ENCODE measurements around the gene BAIAP2L2. TPM values are rescaled to one million over a fixed set of nuclear protein-coding genes. Genes with fewer than 3 reads are reported as not detected.
"Not testable (repeated sequence)": the region's sequence is repeated elsewhere in the genome, so short reads cannot be mapped to it uniquely, and the experiment has no call there.

BAIAP2L2 gene
- total RNA-seq, result under 0.01 and 0.71 TPM in 2 replicates

DNA sequence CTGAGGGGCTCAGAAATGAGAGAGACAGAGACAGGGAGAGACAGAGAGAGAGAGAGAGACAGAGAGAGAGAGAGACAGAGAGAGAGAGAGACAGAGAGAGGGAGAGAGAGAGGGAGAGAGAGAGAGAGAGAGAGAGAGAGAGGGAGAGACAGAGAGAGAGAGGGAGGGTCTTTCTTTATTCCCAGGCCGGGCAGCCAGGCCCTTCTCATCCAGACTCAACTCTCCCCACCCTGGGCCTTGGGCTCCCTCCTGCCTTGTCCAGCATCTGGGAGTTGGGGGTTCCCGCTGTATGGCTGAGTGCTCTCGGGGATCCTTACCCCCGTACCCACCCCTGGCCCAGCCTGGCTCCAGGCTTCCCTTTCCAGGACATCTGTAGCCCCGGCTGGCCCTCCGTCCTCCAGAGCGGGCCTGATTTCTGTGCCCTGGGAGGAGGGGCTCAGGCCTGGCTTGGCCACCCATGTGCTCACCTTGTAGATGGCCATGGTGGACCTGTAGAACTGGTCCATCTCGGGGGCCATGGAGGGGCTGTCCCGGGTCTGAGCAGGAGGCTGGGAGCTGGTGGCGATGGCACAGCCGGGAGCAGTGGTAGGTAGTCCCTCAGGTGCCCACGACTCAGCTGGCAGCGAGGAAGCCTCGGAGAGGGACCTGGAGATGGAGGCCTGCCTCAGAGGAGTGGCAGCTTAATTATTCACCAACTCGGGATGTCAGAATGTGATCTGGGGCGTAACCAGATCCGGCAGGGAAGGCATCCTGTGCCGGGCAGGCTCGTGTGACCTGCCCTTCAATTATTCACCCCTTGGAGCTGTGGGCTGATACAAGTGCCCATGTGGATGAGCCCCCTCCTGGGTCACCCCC is at the start of gene BAIAP2L2:
TSS of gene BAIAP2L2 (minus strand) at position 677 of the 855 bp plus-strand sequence. CDS start at position 518, 159 bp downstream.
- DNase-seq (ENCODE audit: low read depth, low spot score), result no peak

GRCh38 chr22:38155703-38156102 is 45.2 kb upstream of the BAIAP2L2 start:
- DNase-seq (ENCODE audit: low read depth, low spot score), result no peak

DNA sequence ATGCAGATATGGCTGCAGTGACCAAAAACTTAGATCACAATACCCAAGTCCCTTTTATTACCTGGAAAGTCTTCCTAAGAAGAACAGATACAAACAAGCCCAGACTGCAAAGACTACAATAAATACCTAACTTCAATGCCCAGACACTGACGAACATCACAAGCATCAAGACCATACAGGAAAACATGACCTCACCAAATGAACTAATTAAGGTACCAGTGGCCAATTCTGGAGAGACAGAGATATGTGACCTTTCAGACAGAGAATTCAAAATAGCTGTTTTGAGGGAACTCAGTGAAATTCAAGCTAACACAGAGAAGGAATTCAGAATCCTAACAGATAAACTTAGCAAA is 44.1 kb upstream of the BAIAP2L2 start:
- DNase-seq (ENCODE audit: low read depth, low spot score), result not testable (repeated sequence)

DNA sequence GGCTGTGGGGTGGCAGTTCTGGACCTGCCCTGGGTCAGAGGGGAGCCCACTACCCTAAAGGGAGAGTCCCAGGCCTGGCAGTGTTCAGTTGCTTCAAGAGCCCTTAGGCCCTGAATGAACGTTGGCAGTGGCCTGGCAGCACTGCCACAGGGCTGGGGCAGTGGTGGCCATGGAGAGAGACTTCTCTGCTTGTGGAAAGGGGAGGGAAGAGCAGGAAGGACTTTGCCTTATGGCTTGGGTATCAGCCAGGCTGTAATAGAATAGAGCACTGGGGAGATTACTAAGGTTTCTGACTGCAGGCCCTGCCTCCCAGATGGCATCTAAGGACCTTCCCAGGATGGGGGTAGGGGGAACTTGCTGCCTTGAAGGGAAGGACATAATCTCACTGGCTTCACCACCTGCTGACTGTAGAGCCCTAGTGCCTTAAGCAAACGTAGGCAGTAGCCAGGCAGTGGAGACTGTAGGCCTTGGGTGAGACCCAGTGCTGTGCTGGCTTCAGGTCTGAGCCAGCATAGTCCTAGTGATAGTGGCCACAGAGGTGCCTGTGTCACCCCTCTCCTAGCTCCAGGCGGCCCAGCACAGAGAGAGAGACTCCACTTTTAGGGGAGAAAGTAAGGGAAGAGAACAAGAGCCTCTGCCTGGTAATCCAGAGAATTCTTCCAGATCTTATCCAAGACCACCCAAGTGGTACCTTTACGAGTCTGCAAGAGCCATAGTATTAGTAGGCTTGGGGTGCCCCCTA is 43.5 kb upstream of the BAIAP2L2 start:
- DNase-seq (ENCODE audit: low read depth, low spot score), result no peak

DNA sequence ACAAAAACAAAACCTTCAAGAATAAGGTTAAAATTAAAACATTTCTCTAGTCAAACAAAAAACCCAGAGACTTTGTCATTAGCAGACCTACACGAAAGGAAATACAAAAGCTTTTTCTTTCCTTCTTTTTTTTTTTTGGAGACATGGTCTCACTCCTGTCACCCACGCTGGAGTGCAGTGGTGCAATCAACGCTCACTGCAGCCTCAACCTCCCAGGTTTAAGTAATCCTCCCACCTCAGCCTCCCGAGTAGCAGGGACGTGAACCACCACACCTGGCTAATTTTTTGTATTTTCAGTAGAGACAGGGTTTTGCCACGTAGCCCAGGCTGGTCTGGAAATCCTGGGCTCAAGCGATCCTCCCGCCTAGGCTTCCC is 40.6 kb upstream of the BAIAP2L2 start:
- DNase-seq (ENCODE audit: low read depth, low spot score), result no peak

GRCh38 chr22:38148245-38148644 is 37.8 kb upstream of the BAIAP2L2 start:
- DNase-seq (ENCODE audit: low read depth, low spot score), result no peak

- DNase-seq (ENCODE audit: low read depth, low spot score), result not testable (repeated sequence)
Measured at GRCh38 chr22:38146166-38146565, 35.7 kb upstream of the BAIAP2L2 start.

- no peak for DNase-seq (ENCODE audit: low read depth, low spot score)
Measured at GRCh38 chr22:38144025-38144405, 33.5 kb upstream of the BAIAP2L2 start.

DNA sequence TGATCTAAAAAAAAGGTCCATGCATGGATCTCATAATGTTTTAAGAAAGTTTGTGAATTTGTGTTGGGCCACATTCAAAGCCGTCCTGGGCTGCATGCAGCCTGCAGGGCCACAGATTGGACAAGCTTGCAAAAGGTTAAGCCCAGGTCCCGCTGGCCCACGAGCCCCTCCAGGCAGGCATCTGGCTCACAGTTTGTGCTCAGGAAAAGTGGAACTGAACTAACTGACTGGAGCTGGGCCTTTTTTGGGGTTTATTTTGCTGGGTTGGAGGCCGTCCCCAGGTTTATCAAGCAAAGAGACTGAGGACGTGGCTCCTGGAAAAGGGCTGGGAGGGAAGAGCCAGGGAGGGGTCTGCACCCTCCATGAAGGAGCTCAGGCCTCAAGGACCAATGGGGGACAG is 32.1 kb upstream of the BAIAP2L2 start:
- no peak for DNase-seq (ENCODE audit: low read depth, low spot score)

DNA sequence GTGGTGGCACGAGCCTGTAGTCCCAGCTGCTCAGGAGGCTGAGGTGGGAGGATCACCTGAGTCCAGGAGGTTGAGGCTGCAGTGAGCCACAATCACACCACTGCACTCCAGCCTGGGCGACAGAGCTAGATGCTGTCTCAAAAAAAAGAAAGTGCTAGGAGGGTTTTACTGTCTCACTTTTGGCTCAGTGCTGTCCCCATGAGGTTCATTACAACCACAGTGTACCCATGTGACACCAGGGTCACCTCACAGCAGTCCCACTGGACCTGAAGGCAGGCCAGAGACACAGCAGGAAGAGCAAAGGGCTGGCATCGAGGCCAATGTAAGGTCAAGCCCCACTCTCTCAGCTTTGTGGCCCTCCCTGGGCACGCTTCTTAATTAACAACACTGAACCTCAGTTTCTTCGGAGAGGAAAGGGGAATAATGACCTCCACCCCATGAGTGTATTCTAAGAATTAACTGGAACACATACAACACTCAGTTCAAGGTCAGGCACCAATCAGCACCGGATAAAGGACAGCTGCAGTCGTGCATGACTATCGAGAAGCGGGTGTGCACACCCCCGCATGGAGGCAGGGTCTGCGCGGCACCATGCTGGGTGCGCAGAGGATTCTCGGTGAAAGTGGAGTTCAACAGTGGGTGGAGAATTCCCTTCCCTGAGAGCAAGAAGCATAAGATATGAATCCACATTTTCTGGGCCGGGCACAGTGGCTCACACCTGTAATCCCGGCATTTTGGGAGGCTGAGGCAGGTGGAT is 30.9 kb upstream of the BAIAP2L2 start:
- no peak for DNase-seq (ENCODE audit: low read depth, low spot score)

DNA sequence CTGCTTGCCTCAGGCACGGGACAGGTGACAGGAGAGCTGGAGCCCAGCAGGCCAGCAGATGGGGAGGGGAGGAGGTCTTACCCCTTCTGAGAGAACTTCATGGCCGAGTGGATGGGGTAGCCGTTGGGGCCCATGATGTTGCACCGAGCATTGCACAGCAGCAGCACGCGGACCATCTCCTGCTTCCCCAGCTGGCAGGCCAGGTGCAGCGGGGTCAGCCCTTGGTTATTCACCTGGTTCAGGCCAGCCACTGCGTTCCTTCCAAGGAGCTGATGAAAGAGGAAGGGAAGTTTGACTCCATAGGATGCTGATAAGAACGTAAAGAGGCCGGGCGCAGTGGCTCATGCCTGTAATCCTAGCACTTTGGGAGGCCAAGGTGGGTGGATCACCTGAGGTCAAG is 29.4 kb upstream of the BAIAP2L2 start:
- no peak for DNase-seq (ENCODE audit: low read depth, low spot score)

- DNase-seq (ENCODE audit: low read depth, low spot score), result no peak
Measured at GRCh38 chr22:38138961-38139360, 28.5 kb upstream of the BAIAP2L2 start.

DNA sequence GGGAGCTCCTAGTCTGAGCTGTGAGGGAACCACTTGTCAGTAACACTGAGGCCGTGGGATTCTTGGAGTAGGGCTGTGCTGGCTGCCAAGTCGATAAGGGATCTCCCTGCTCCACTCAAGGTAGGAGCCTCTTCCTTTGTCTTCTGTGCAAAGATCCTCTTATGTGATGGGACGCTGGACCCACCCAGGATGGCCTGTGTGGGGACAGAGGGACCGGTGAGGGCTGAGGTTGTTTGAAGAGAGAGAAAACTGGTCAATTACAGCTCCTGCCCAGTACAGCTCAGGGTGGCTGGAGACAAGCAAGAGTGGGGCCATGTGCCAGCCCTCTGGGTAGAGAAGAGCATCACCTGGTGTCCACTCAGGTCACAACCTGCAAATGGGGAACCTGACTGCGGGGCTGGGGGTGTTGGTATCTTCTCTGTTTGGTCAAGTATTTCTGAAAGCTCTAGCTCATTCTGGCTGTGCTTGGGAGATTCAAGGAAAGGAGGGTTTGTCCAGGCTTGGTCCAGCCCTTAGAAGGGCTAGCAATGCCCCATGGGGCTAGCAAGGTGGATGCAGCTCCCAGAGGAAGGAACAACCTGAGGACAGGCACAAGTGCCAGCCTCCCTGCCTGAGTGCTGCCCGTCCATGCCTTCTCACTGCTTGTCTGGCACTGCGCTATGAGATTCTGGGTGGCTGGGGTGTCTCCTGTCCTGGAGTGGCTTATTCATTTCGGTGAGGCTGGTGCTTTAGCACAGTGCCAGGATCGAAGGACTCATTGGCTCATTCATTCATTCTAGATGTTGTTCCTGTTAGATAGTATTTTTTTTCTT is 27.6 kb upstream of the BAIAP2L2 start:
- DNase-seq (ENCODE audit: low read depth, low spot score), result no peak

DNA sequence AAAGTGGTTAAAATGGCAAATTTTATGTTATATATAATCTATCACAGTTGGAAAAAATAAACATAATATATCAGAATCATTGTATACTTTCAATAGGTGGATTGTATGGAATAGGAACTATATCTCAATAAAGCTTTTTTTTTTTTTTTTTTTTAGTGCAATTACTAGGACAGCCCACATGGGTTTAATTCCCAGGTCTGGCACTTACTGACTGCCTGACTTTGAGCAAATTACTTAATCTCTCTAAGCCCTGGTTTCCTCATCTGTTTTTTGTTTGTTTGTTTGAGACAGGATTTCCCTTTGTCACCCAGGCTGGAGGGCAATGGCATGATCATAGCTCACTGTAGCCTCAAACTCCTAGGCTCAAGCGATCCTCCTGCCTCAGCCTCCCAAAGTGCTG is 26.1 kb upstream of the BAIAP2L2 start:
- no peak for DNase-seq (ENCODE audit: low read depth, low spot score)

- peak; percentile 61 for DNase-seq (ENCODE audit: low read depth, low spot score)
Measured at GRCh38 chr22:38135133-38135706, 24.7 kb upstream of the BAIAP2L2 start.

GRCh38 chr22:38133331-38133730 is 22.8 kb upstream of the BAIAP2L2 start:
- no peak for DNase-seq (ENCODE audit: low read depth, low spot score)

GRCh38 chr22:38132794-38133193 is 22.3 kb upstream of the BAIAP2L2 start:
- DNase-seq (ENCODE audit: low read depth, low spot score), result no peak

GRCh38 chr22:38132136-38132535 is 21.7 kb upstream of the BAIAP2L2 start:
- no peak for DNase-seq (ENCODE audit: low read depth, low spot score)

GRCh38 chr22:38131399-38131798 is 20.9 kb upstream of the BAIAP2L2 start:
- no peak for DNase-seq (ENCODE audit: low read depth, low spot score)

DNA sequence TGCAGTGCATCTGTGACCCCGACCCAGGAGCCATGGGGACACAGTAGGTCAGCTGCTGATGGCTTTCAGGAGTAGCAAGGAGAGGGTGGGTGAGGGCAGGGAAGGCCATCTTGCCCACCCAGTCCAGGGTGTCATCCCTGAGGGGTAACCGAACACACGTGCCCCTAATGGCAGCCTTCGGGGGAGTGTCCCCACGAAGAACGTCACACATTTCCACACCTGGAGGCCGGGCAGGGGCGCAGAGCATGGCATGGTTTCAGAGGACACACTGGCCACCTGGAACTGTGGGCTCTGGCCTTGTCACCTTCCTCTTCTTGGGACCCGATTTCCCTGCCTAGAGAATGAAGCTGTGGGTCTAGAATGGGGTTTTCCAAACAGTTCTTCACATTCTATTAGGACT is 19.4 kb upstream of the BAIAP2L2 start:
- no peak for DNase-seq (ENCODE audit: low read depth, low spot score)

DNA sequence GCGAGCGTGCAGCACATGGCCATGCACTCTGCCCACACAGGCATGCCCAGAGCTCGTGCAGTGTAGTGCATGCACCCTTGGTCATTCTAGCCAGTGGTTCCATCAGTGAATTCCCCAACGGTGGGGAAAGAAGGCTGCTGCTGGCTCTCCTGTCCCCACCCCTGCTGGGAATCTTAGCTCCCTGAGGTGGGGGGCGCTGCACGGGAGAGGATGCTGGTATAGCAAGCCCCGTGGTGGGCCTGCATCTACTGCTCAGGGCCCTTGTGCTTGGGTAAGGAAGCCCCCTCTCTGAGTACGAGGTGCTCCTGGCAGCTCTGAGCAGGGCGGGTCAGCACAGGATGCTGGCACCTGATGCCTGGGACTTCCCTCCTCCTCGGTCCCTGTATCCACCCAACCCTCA is 18.5 kb upstream of the BAIAP2L2 start:
- DNase-seq (ENCODE audit: low read depth, low spot score), result no peak

All from pulmonary artery endothelial cell (primary cell).